GM12878 (cell line): ENCODE data around the gene GABBR2. TPM values are rescaled to one million over a fixed set of nuclear protein-coding genes. Genes with fewer than 3 reads are reported as not detected.

Experiments
- ATAC-seq: fragments of 200-7000 bp; cut with Tn5 transposase; 3 replicates; pipeline ENCODE4 v1.9.1; 2020; ENCODE audit warnings: mild to moderate bottlenecking, moderate library complexity
- BruUV-seq: library from RNA; stranded (reverse); fragments of 400-500 nt; replicated peaks from 2 replicates; lab custom pipeline; 2021; lab: Mats Ljungman, UMichigan
- CTCF ChIA-PET: fragments of 300-600 bp; sonication (Branson Sonifier 250); formaldehyde crosslinking; extraction: SDS; loops from one replicate; lab custom pipeline; 2021; ENCODE audit warnings: inconsistent platforms; lab: Yijun Ruan, JAX
- POLR2A ChIA-PET: fragments of 350-600 bp; formaldehyde crosslinking; extraction: SDS; loops from one replicate; lab custom pipeline; 2021; ENCODE audit warnings: inconsistent platforms; lab: Charles Lee
- RAD21 ChIA-PET: fragments of 300-600 bp; sonication (Branson Sonifier 250); formaldehyde crosslinking; loops from one replicate; lab custom pipeline; 2023; ENCODE audit warnings: antibody characterized with exemption; ENCODE audit not compliant: unreplicated experiment; lab: Charles Lee
- SMC1A ChIA-PET: fragments of 300-600 bp; sonication (Branson Sonifier 250); formaldehyde crosslinking; loops from one replicate; lab custom pipeline; 2023; ENCODE audit not compliant: unreplicated experiment, uncharacterized antibody; lab: Charles Lee
- DNase-seq: peaks from one replicate; pipeline ENCODE4 v3.0.0-alpha.2; 2011; ENCODE audit warnings: low read depth, low spot score
- FAIRE-seq: peaks from 3 replicates; lab custom pipeline; 2011; peaks lifted over from hg19 to GRCh38; lab: Jason Lieb, UNC
- H2AFZ ChIP-seq: 2 replicates; pipeline ENCODE4 v1.6.0; 2011; ENCODE audit warnings: low read depth, low read length, control low read depth; ENCODE audit not compliant: control insufficient read depth
- H3K27ac ChIP-seq: 2 replicates; pipeline ENCODE4 v1.5.1; 2011; ENCODE audit warnings: control low read depth; ENCODE audit not compliant: control insufficient read depth, insufficient read depth
- H3K27me3 ChIP-seq, 2 experiments: replicated peaks in 1 of 2; 2 replicates each; pipeline versions ENCODE4 v1.6.0 to v1.6.1; 2011; ENCODE audit warnings: low read length in 1 of 2; ENCODE audit not compliant: control insufficient read depth in 2 of 2, insufficient read depth in 2 of 2
- H3K36me3 ChIP-seq, 2 experiments: 2 replicates each; pipeline ENCODE4 v1.5.1; 2011; ENCODE audit warnings: low read length in 1 of 2; ENCODE audit not compliant: control insufficient read depth in 2 of 2, insufficient read depth in 2 of 2
- H3K4me1 ChIP-seq: 2 replicates; pipeline ENCODE4 v1.6.1; 2011; ENCODE audit warnings: mild to moderate bottlenecking, low read length, moderate library complexity, mixed read lengths; ENCODE audit not compliant: control insufficient read depth, insufficient read depth
- H3K4me2 ChIP-seq: 2 replicates; pipeline ENCODE4 v1.6.0; 2011; ENCODE audit warnings: control low read depth; ENCODE audit not compliant: control insufficient read depth, insufficient read depth
- H3K4me3 ChIP-seq: fragments of 200-600 bp; sonication (generic); 2 replicates; pipeline ENCODE4 v1.5.1; 2016
- H3K79me2 ChIP-seq: 2 replicates; pipeline ENCODE4 v1.6.0; 2011; ENCODE audit warnings: low read length; ENCODE audit not compliant: control insufficient read depth, insufficient read depth
- H3K9ac ChIP-seq: 2 replicates; pipeline ENCODE4 v1.8.0; 2011; ENCODE audit warnings: low read length, control low read depth, mixed read lengths; ENCODE audit not compliant: control insufficient read depth, insufficient read depth
- H3K9me3 ChIP-seq: replicated peaks from 3 replicates; pipeline ENCODE4 v1.5.1; 2011; ENCODE audit warnings: mild to moderate bottlenecking, low read length; ENCODE audit not compliant: control insufficient read depth, insufficient read depth
- H4K20me1 ChIP-seq: 2 replicates; pipeline ENCODE4 v1.6.0; 2011; ENCODE audit not compliant: control insufficient read depth, insufficient read depth
- CREM ChIP-seq: IDR thresholded peaks from 2 replicates; pipeline ENCODE4 v1.6.1; 2014; ENCODE audit warnings: antibody characterized with exemption, low read depth
- EGR1 ChIP-seq, 2 experiments: IDR thresholded peaks; 1 replicate in 1 of 2; 2 replicates in 1 of 2; pipeline ENCODE4 v1.6.1; 2011 to 2012; ENCODE audit warnings: low read depth in 2 of 2, low read length in 2 of 2, borderline replicate concordance in 1 of 2, mild to moderate bottlenecking in 1 of 2, moderate library complexity in 1 of 2
- HDGF ChIP-seq: fragments of 450-650 bp; IDR thresholded peaks from 2 replicates; pipeline ENCODE4 v1.6.1; 2016; ENCODE audit warnings: antibody characterized with exemption
- KDM1A ChIP-seq: fragments of 200-600 bp; sonication (generic); IDR thresholded peaks from 2 replicates; pipeline ENCODE4 v1.6.1; 2016; ENCODE audit warnings: borderline replicate concordance
- KLF5 ChIP-seq: fragments of 450-650 bp; IDR thresholded peaks from 2 replicates; pipeline ENCODE4 v1.6.1; 2014; ENCODE audit warnings: mild to moderate bottlenecking; ENCODE audit not compliant: partially characterized antibody
- MTA3 ChIP-seq: IDR thresholded peaks from 2 replicates; pipeline ENCODE4 v1.6.1; 2012; ENCODE audit warnings: low read length, inconsistent platforms, borderline replicate concordance
- MYB ChIP-seq: fragments of 150-350 bp; IDR thresholded peaks from 2 replicates; pipeline ENCODE4 v1.6.1; 2014; ENCODE audit warnings: mild to moderate bottlenecking, low read depth, low read length, borderline replicate concordance
- NFXL1 ChIP-seq: fragments of 450-650 bp; IDR thresholded peaks from 2 replicates; pipeline ENCODE4 v1.6.1; 2017; ENCODE audit warnings: antibody characterized with exemption, mild to moderate bottlenecking, borderline replicate concordance
- NFYB ChIP-seq: IDR thresholded peaks from 2 replicates; pipeline ENCODE4 v1.6.1; 2011; ENCODE audit warnings: low read depth, mild to moderate bottlenecking, low read length, improper control_type of control experiment, moderate library complexity; ENCODE audit not compliant: insufficient read depth
- PAX5 ChIP-seq: IDR thresholded peaks from 2 replicates; pipeline ENCODE4 v1.6.1; 2011; ENCODE audit warnings: low read depth, low read length, borderline replicate concordance
- POU2F2 ChIP-seq: IDR thresholded peaks from 3 replicates; pipeline ENCODE4 v1.6.1; 2011; ENCODE audit warnings: low read depth, mild to moderate bottlenecking, low read length, borderline replicate concordance
- RCOR1 ChIP-seq: conservative IDR thresholded peaks from 2 replicates; pipeline ENCODE4 v1.6.1; 2012; ENCODE audit warnings: low read depth, low read length, improper control_type of control experiment
- RUNX3 ChIP-seq: IDR thresholded peaks from 2 replicates; pipeline ENCODE4 v1.6.1; 2012; ENCODE audit warnings: low read length, inconsistent platforms
- TBL1XR1 ChIP-seq: IDR thresholded peaks from 2 replicates; pipeline ENCODE4 v1.6.1; 2012; ENCODE audit warnings: low read depth, low read length, improper control_type of control experiment
- whole genome bisulfite sequencing: methylation state at CpG from one replicate; pipeline ENCODE4 v1.1.6; 2016; ENCODE audit warnings: low lambda C conversion rate; ENCODE audit not compliant: insufficient replicate concordance, insufficient coverage; ENCODE audit errors: missing lambda C conversion rate; 5-methylcytosine and 5-hydroxymethylcytosine counted together
- in situ Hi-C: fragments of 300-500 bp; cut with MboI; formaldehyde crosslinking; loops from 9 replicates; pipeline ENCODE4 v1.14.3; 2018; ENCODE audit warnings: mixed read lengths
- intact Hi-C: fragments of 100-400 bp; cut with micrococcal nuclease; formaldehyde crosslinking; loops from one replicate; pipeline ENCODE4 v1.14.2; 2022; ENCODE audit not compliant: unreplicated experiment
- polyA plus RNA-seq, 11 experiments: library from polyadenylated mRNA; depleted of rRNA in 4 of 11; unstranded in 6 of 11; stranded (reverse) in 5 of 11; fragments of >200 nt; fragmentation: Nextera tagmentation in 4 of 11; fragmentation: Illumina TruSeq in 1 of 11; extraction: Ambion mirVana in 4 of 11; extraction: Trizol in 1 of 11; gene quantifications; 1 replicate in 1 of 11; 2 replicates in 10 of 11; pipeline versions ENCODE4 v1.2.1 to v1.2.3, GENCODE V29; 2011 to 2016; ENCODE audit warnings: inconsistent platforms in 2 of 11, missing spikeins in 2 of 11, low read depth in 1 of 11
- total RNA-seq, 4 experiments: library from RNA; depleted of rRNA in 3 of 4; stranded (reverse); fragments of >200 nt in 3 of 4; fragmentation: Illumina TruSeq in 1 of 4; extraction: Trizol in 1 of 4; gene quantifications; 2 replicates each; pipeline versions ENCODE4 v1.2.1 to v1.2.3, GENCODE V29; 2013 to 2021
- TF ChIP-seq, protein P1 (sequence below): IDR thresholded peaks from 2 replicates; pipeline ENCODE4 v1.6.1; 2012; ENCODE audit warnings: low read depth, low read length, improper control_type of control experiment
- TF ChIP-seq, protein P2 (sequence below): IDR thresholded peaks from 2 replicates; pipeline ENCODE4 v1.6.1; 2011; ENCODE audit warnings: borderline replicate concordance, low read depth, mild to moderate bottlenecking, moderate library complexity, low read length; ENCODE audit not compliant: insufficient read depth, poor library complexity, severe bottlenecking
- TF ChIP-seq, protein P3 (sequence below): fragments of 450-650 bp; IDR thresholded peaks from 2 replicates; pipeline ENCODE4 v1.6.1; 2018; ENCODE audit warnings: mild to moderate bottlenecking, low read depth, moderate library complexity; ENCODE audit not compliant: partially characterized antibody

The GABBR2 gene
- total and polyA plus RNA-seq, 10 of the 15 experiments (the other 5 are each of a cell fraction or from before 2014, with no cell fraction given) = 0.02 to 2.2 (median 0.06) TPM; not detected in 2

DNA sequence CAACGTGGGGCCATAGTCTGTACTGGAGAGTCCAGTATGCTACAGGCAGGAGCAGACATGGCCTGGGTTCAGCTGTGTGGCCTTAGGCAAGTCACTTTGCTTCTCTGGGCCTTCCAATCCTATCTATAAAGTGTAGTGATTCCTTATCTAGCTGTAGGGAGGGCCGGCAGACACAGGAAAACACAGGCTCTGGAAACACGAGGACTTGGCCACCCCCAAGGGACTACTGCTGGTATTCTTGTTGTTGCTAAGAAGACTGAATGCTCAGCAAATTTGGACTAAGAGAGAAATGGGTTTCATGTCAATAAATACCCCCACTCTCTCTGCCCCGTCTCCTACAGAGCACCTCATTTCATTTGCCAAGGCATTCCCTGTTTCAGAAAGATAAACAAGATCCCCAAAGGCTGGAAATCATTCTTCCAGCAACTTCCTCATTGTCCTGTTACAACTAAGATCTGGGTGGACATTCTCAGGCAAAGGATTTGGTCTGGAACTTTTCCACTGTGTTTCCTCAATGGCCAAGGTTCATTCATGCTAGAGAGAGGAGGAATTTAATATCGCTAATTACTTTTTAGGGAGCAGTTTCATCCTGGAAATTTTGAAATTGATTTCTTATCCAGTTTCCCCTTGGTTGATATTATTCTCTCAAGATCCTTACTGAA is 105.8 kb downstream of the GABBR2 start:
- Histone ChIP-seq H3K9ac (no peak overlapping the region), H3K4me3 (no peak overlapping the region), H3K9me3 (no peaks in the 10 kb centered on the region), H3K27me3 (no peaks in the 10 kb centered on the region; a peak in 1 of 4 replicates), H3K79me2 (no peaks in the 10 kb centered on the region), H3K4me1 (no peaks in the 10 kb centered on the region), H2AFZ (no peak overlapping the region), H3K27ac (no peak overlapping the region), H3K36me3 (no peaks in the 10 kb centered on the region), H4K20me1 (no peaks in the 10 kb centered on the region), H3K4me2 (no peak overlapping the region)
- SMC1A ChIA-PET = no interaction called here
- intact Hi-C loops = no loop called here
- CTCF ChIA-PET = no interaction called here
- DNase-seq = no peak
- no TSS peak for BruUV-seq
- FAIRE-seq = no peak
- POLR2A ChIA-PET = interaction anchor here (1.0 kb wide), 1 partner anchor 8 kb away, joined by 3 read pairs; no protein-coding TSS in a partner anchor
- in situ Hi-C loops = no loop called here
- no peak for ATAC-seq
- WGBS = 16% methylated on average over 5 of the region's 5 CpGs
- RAD21 ChIA-PET = no interaction called here
- TF ChIP-seq RUNX3 (no peak), HDGF (no peak), KDM1A (no peak), PAX5 (no peak), NFXL1 (no peak), CREM (no peak), EGR1 (IDR thresholded peaks at IDR 0.05; ENCODE audit: borderline replicate concordance in 1 of 2, low read depth in 2 of 2, low read length in 2 of 2) (no peak), RCOR1 (no peak), POU2F2 (no peak), KLF5 (no peak), MTA3 (no peak), NFYB (no peak), TBL1XR1 (no peak), MYB (no peak)
- TF ChIP-seq, protein P1, sequence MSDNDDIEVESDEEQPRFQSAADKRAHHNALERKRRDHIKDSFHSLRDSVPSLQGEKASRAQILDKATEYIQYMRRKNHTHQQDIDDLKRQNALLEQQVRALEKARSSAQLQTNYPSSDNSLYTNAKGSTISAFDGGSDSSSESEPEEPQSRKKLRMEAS = no peak
- TF ChIP-seq, protein P2, sequence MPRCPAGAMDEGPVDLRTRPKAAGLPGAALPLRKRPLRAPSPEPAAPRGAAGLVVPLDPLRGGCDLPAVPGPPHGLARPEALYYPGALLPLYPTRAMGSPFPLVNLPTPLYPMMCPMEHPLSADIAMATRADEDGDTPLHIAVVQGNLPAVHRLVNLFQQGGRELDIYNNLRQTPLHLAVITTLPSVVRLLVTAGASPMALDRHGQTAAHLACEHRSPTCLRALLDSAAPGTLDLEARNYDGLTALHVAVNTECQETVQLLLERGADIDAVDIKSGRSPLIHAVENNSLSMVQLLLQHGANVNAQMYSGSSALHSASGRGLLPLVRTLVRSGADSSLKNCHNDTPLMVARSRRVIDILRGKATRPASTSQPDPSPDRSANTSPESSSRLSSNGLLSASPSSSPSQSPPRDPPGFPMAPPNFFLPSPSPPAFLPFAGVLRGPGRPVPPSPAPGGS = no peak
- TF ChIP-seq, protein P3, sequence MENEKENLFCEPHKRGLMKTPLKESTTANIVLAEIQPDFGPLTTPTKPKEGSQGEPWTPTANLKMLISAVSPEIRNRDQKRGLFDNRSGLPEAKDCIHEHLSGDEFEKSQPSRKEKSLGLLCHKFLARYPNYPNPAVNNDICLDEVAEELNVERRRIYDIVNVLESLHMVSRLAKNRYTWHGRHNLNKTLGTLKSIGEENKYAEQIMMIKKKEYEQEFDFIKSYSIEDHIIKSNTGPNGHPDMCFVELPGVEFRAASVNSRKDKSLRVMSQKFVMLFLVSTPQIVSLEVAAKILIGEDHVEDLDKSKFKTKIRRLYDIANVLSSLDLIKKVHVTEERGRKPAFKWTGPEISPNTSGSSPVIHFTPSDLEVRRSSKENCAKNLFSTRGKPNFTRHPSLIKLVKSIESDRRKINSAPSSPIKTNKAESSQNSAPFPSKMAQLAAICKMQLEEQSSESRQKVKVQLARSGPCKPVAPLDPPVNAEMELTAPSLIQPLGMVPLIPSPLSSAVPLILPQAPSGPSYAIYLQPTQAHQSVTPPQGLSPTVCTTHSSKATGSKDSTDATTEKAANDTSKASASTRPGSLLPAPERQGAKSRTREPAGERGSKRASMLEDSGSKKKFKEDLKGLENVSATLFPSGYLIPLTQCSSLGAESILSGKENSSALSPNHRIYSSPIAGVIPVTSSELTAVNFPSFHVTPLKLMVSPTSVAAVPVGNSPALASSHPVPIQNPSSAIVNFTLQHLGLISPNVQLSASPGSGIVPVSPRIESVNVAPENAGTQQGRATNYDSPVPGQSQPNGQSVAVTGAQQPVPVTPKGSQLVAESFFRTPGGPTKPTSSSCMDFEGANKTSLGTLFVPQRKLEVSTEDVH = no peak
